ENCODE results near the gene CAND2.

Gene CAND2

DNA sequence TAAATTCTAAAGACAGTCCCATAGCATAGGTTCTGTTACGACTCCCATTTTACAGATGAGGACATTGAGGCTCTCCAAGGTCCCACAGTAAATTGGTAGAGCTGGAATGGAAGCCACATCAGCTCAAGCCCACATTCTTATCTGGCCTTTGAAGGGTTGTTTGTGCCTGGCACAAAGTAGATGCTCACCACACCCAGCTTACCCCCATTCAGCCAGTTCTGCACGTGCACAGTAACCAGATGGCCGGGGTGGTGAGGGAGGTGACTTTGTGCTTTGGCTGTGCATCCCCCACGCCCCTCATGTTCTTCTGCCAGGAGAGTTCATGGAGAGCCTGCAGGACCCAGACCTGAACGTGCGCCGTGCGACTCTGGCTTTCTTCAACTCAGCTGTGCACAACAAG is 28.7 kb downstream of the CAND2 start:
- TF ChIP-seq TAF1 (IDR thresholded peaks at IDR 0.05; ENCODE audit: low read depth) (no peak), YY1 (IDR thresholded peaks at IDR 0.05; ENCODE audit: low read depth) (no peak), TCF12 (IDR thresholded peaks at IDR 0.05; ENCODE audit: low read depth) (no peak), TEAD4 (IDR thresholded peaks at IDR 0.05) (no peak), EP300 (IDR thresholded peaks at IDR 0.05; ENCODE audit: borderline replicate concordance) (no peak), CEBPB (IDR thresholded peaks at IDR 0.05) (no peak), CREB1 (IDR thresholded peaks at IDR 0.05; ENCODE audit: low read depth) (no peak)

DNA sequence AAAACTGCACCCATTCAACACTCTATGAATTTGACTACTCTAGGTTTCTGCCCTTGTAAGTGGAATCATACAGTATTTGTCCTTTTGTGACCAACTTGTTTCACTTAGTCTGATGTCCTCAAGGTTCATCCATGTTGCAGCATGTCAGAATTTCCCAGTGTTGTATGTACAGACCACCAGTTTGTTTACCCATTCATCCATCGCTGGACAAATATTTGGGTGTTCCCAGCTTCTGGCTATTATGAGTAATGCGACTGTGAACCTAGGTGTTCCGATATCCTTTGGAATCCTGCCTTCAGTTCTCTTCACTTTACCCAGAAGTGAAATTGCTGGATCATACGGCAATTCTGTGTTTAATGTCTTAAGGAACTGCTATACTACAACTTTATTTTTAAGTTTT is 32.3 kb downstream of the CAND2 start:
- TF ChIP-seq TEAD4 (IDR thresholded peaks at IDR 0.05): no peak

DNA sequence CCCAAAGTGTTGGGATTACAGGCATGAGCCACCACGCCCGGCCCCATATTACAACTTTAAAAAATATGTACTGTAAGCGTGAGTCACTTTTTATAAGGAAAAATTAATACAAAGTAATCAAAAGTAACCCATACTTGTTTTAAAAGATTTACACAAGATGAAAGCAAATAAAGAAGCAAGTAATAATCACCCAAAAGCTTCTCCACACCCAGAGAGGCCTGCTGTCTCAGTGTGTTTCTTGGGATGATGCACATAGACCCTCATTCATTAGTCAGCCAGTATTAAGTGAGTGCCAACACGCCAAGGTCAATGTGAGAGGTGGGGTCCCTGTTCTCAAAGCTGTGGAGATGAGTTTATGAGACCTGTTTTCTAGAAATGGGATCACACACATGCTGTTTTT is 32.9 kb downstream of the CAND2 start:
- TF ChIP-seq, protein P1, sequence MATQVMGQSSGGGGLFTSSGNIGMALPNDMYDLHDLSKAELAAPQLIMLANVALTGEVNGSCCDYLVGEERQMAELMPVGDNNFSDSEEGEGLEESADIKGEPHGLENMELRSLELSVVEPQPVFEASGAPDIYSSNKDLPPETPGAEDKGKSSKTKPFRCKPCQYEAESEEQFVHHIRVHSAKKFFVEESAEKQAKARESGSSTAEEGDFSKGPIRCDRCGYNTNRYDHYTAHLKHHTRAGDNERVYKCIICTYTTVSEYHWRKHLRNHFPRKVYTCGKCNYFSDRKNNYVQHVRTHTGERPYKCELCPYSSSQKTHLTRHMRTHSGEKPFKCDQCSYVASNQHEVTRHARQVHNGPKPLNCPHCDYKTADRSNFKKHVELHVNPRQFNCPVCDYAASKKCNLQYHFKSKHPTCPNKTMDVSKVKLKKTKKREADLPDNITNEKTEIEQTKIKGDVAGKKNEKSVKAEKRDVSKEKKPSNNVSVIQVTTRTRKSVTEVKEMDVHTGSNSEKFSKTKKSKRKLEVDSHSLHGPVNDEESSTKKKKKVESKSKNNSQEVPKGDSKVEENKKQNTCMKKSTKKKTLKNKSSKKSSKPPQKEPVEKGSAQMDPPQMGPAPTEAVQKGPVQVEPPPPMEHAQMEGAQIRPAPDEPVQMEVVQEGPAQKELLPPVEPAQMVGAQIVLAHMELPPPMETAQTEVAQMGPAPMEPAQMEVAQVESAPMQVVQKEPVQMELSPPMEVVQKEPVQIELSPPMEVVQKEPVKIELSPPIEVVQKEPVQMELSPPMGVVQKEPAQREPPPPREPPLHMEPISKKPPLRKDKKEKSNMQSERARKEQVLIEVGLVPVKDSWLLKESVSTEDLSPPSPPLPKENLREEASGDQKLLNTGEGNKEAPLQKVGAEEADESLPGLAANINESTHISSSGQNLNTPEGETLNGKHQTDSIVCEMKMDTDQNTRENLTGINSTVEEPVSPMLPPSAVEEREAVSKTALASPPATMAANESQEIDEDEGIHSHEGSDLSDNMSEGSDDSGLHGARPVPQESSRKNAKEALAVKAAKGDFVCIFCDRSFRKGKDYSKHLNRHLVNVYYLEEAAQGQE (IDR thresholded peaks at IDR 0.05; ENCODE audit: low read depth): no peak
- TF ChIP-seq EP300 (IDR thresholded peaks at IDR 0.05; ENCODE audit: borderline replicate concordance): no peak
- TF ChIP-seq FOXM1 (IDR thresholded peaks at IDR 0.05; ENCODE audit: borderline replicate concordance, low read depth): no peak
- TF ChIP-seq NFIC (IDR thresholded peaks at IDR 0.05): no peak
- no peak for TF ChIP-seq ZBTB7A (IDR thresholded peaks at IDR 0.05; ENCODE audit: low read depth)
- no peak for TF ChIP-seq CEBPB (IDR thresholded peaks at IDR 0.05)
- TF ChIP-seq EGR1 (IDR thresholded peaks at IDR 0.05): no peak
- TF ChIP-seq YY1 (IDR thresholded peaks at IDR 0.05; ENCODE audit: low read depth): no peak
- TF ChIP-seq, protein P2, sequence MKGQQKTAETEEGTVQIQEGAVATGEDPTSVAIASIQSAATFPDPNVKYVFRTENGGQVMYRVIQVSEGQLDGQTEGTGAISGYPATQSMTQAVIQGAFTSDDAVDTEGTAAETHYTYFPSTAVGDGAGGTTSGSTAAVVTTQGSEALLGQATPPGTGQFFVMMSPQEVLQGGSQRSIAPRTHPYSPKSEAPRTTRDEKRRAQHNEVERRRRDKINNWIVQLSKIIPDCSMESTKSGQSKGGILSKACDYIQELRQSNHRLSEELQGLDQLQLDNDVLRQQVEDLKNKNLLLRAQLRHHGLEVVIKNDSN (IDR thresholded peaks at IDR 0.05): no peak

DNA sequence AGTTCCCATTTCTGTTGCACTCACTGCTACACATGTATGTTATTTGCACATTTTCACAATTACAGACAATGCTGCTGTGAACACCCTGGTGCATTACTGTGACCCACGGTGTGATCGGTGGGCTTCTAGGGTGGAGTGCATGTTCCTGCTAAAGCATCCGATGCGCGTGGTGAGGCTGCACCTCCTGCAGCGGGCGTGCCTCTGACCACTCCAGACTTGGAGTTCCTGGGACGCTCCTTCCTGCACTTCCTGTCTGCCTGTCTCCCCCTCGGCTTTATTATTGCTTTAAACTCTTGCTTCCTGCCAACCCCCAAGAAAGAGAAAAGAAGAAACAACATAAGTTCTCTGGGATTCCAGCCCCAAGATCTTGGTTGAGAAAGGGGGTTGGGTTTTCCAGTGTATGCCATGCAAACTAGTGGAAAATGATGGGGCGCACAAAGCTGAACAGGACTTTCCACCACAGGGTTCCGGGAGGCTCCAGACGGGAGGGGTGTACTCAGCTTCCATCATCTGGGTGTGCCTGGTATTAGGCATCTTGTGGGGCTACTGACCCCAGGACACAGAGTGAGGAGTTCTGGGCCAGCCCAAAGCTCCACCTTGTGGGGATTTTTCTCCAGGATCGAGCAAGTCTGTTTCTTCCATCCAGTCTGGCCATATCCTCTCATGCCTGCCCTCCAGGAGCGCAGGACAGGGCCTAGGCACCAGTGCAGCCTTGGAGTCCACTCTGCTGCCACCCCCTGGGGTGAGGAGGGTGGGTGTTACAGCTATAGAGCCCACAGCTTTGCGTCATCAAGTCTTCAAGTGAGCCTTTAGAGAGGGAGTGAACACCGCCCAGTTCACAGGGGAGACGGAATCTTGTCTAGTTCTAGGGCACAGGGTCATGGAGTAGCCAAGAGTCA is 33.7 kb downstream of the CAND2 start:
- TF ChIP-seq FOXM1 (IDR thresholded peaks at IDR 0.05; ENCODE audit: borderline replicate concordance, low read depth): no peak
- TF ChIP-seq RAD21 (IDR thresholded peaks at IDR 0.05; ENCODE audit: low read depth): peak; percentile 9; the same call in 1 of the 2 replicates

DNA sequence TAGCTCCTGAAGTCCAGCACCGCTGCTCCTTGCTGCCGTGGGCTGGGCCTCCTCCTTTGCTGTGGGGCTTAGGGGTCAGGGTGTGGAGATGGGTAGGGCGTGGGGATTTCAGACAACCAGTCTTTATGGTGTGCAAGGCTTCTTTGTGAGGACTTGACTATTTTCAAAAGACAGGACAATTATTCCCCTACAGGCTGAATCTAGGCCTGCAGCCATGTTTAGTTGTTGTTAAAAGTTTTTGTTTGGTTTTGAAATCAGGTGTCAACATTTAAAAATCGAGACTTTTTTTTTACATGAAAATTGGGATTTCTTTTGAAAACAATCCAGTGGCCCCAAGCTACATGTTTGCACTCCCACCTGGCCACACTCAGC is 34.3 kb downstream of the CAND2 start:
- TF ChIP-seq ZBTB7A (IDR thresholded peaks at IDR 0.05; ENCODE audit: low read depth): no peak
- TF ChIP-seq EGR1 (IDR thresholded peaks at IDR 0.05): no peak
- no peak for TF ChIP-seq EP300 (IDR thresholded peaks at IDR 0.05; ENCODE audit: borderline replicate concordance)
- no peak for TF ChIP-seq CEBPB (IDR thresholded peaks at IDR 0.05)
- TF ChIP-seq, protein P2 (IDR thresholded peaks at IDR 0.05): no peak
- TF ChIP-seq FOXM1 (IDR thresholded peaks at IDR 0.05; ENCODE audit: borderline replicate concordance, low read depth): no peak
- TF ChIP-seq RAD21 (IDR thresholded peaks at IDR 0.05; ENCODE audit: low read depth): no peak
- TF ChIP-seq, protein P3, sequence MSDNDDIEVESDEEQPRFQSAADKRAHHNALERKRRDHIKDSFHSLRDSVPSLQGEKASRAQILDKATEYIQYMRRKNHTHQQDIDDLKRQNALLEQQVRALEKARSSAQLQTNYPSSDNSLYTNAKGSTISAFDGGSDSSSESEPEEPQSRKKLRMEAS (IDR thresholded peaks at IDR 0.05): no peak
- TF ChIP-seq, protein P1 (IDR thresholded peaks at IDR 0.05; ENCODE audit: low read depth): no peak
- no peak for TF ChIP-seq NFIC (IDR thresholded peaks at IDR 0.05)

DNA sequence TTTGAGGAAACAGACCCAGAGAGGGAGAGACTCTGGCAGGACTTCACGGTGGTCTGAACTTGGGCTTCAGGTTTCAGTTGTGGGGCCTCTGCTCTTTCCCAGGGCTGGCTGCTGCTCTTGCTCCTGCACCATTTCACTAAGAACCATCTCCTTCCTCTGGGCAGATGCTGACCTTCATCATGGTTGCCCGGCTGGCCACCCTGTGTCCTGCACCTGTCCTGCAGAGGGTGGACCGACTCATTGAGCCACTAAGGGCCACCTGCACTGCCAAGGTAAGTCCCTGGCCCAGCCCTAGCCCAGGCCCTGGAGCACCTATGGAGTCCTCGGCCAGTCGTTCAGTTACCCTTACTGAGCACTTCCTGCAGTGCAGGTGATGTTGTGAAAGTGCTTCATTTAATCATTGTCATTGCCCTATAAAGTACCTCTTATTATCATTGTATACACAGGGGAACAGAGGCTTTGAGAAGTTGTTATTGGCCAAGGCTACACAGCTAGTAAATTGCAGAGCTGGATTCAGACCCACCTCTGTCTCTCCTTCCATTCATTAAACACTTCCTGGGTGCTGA is 34.9 kb downstream of the CAND2 start:
- no peak for TF ChIP-seq NFIC (IDR thresholded peaks at IDR 0.05)
- TF ChIP-seq CEBPB (IDR thresholded peaks at IDR 0.05): no peak
- no peak for TF ChIP-seq TCF12 (IDR thresholded peaks at IDR 0.05; ENCODE audit: low read depth)
- no peak for TF ChIP-seq FOXM1 (IDR thresholded peaks at IDR 0.05; ENCODE audit: borderline replicate concordance, low read depth)
- no peak for TF ChIP-seq EGR1 (IDR thresholded peaks at IDR 0.05)
- no peak for TF ChIP-seq YY1 (IDR thresholded peaks at IDR 0.05; ENCODE audit: low read depth)
- no peak for TF ChIP-seq ZBTB7A (IDR thresholded peaks at IDR 0.05; ENCODE audit: low read depth)
- TF ChIP-seq, protein P2 (IDR thresholded peaks at IDR 0.05): no peak
